MCF 10A (cell line): ENCODE results near the gene CARS2. TPM values are rescaled to one million over a fixed set of nuclear protein-coding genes. Genes with fewer than 3 reads are reported as not detected.

Experiments used
- BruUV-seq: library from RNA; stranded (reverse); fragments of 400-500 nt; replicated peaks from 2 replicates; lab custom pipeline; 2021; lab: Mats Ljungman, UMichigan
- CTCF ChIA-PET: fragments of 300-600 bp; sonication (Branson Sonifier 250); formaldehyde crosslinking; extraction: SDS; loops from one replicate; lab custom pipeline; 2021; ENCODE audit warnings: antibody characterized with exemption, inconsistent platforms; lab: Yijun Ruan, JAX
- POLR2A ChIA-PET: fragments of 300-600, 350-650 bp; sonication (Branson Sonifier 250); formaldehyde crosslinking; extraction: SDS; loops from one replicate; lab custom pipeline; 2020; ENCODE audit warnings: antibody characterized with exemption, inconsistent platforms; lab: Yijun Ruan, JAX
- DNase-seq: peaks from one replicate; pipeline ENCODE4 v3.0.0-alpha.2; 2018; ENCODE audit not compliant: unreplicated experiment
- H3K27ac Mint-ChIP-seq: one replicate; pipeline ENCODE4 v1.8.0; 2022; ENCODE audit warnings: mild to moderate bottlenecking, low read depth, mixed read lengths; ENCODE audit not compliant: unreplicated experiment
- H3K27me3 Mint-ChIP-seq: one replicate; pipeline ENCODE4 v1.8.0; 2022; ENCODE audit warnings: mixed read lengths; ENCODE audit not compliant: insufficient read depth, unreplicated experiment
- H3K36me3 Mint-ChIP-seq: one replicate; pipeline ENCODE4 v1.8.0; 2022; ENCODE audit warnings: mild to moderate bottlenecking, moderate library complexity, mixed read lengths; ENCODE audit not compliant: insufficient read depth, unreplicated experiment
- H3K4me1 Mint-ChIP-seq: one replicate; pipeline ENCODE4 v1.8.0; 2022; ENCODE audit warnings: mixed read lengths; ENCODE audit not compliant: insufficient read depth, unreplicated experiment
- H3K4me3 Mint-ChIP-seq: one replicate; pipeline ENCODE4 v1.8.0; 2022; ENCODE audit warnings: mild to moderate bottlenecking, moderate library complexity, mixed read lengths; ENCODE audit not compliant: unreplicated experiment
- H3K9me3 Mint-ChIP-seq: one replicate; pipeline ENCODE4 v1.8.0; 2022; ENCODE audit warnings: mixed read lengths; ENCODE audit not compliant: unreplicated experiment
- CTCF ChIP-seq: fragments of 200-600 bp; IDR thresholded peaks from one replicate; pipeline ENCODE4 v1.8.0; 2022; ENCODE audit warnings: antibody characterized with exemption, mild to moderate bottlenecking; ENCODE audit not compliant: unreplicated experiment
- intact Hi-C: fragments of 100-400 bp; cut with micrococcal nuclease; formaldehyde crosslinking; loops from 2 replicates; pipeline ENCODE4 v1.14.1; 2022
- total RNA-seq: library from RNA; stranded (reverse); gene quantifications from 2 replicates; pipeline ENCODE4 v1.2.3, GENCODE V29; 2022

The CARS2 gene
- total RNA-seq, 1 experiment from 2014 or later = 104 TPM

GRCh38 chr13:110639935-110640334 lies 66.0 kb downstream of the CARS2 start:
- no peak for TF ChIP-seq CTCF
- Mint-ChIP-seq H3K9me3 (no peaks in the 10 kb centered on the region), H3K4me1 (no peaks in the 10 kb centered on the region), H3K36me3 (peaks cover 91% of the 10 kb centered on the region), H3K27me3 (no peaks in the 10 kb centered on the region), H3K27ac (peak overlapping the region; percentile 23), H3K4me3 (no peak overlapping the region)
- ChIA-PET POLR2A (interaction anchor here (0.9 to 1.8 kb wide), 4 partner anchors 9 to 75 kb away, joined by 3 to 4 read pairs (median 3); no protein-coding TSS in a partner anchor), CTCF (interaction anchor here (1.5 kb wide), 1 partner anchor 43 kb away, joined by 4 read pairs; no protein-coding TSS in a partner anchor)
- no peak for DNase-seq
- no TSS peak for BruUV-seq
- intact Hi-C loops = no loop called here

GRCh38 chr13:110638814-110639806 lies 66.8 kb downstream of the CARS2 start:
- intact Hi-C loops = no loop called here
- Mint-ChIP-seq H3K27me3 (no peaks in the 10 kb centered on the region), H3K27ac (no peak overlapping the region), H3K36me3 (peaks cover 92% of the 10 kb centered on the region), H3K4me1 (no peaks in the 10 kb centered on the region), H3K4me3 (no peak overlapping the region), H3K9me3 (no peaks in the 10 kb centered on the region)
- TSS peak; percentile 31 for BruUV-seq
- POLR2A ChIA-PET = interaction anchor here (0.8 to 1.8 kb wide), 5 partner anchors 9 to 76 kb away, joined by 3 to 5 read pairs (median 4); no protein-coding TSS in a partner anchor
- TF ChIP-seq CTCF = no peak
- CTCF ChIA-PET = interaction anchor here (1.1 to 1.5 kb wide), 3 partner anchors 43 to 184 kb away, joined by 4 to 6 read pairs (median 4); no protein-coding TSS in a partner anchor
- no peak for DNase-seq

GRCh38 chr13:110638257-110638656 lies 67.7 kb downstream of the CARS2 start:
- CTCF ChIA-PET = interaction anchor here (1.1 to 1.5 kb wide), 2 partner anchors 45 to 183 kb away, joined by 4 to 6 read pairs; no protein-coding TSS in a partner anchor
- H3K4me3 Mint-ChIP-seq = no peak overlapping the region
- H3K4me1 Mint-ChIP-seq = no peaks in the 10 kb centered on the region
- POLR2A ChIA-PET = interaction anchor here (0.8 to 1.2 kb wide), 2 partner anchors 15 to 19 kb away, joined by 4 to 5 read pairs; no protein-coding TSS in a partner anchor
- H3K27me3 Mint-ChIP-seq = no peaks in the 10 kb centered on the region
- no peak overlapping the region for H3K27ac Mint-ChIP-seq
- BruUV-seq = no TSS peak
- peaks cover 91% of the 10 kb centered on the region for H3K36me3 Mint-ChIP-seq
- TF ChIP-seq CTCF = no peak
- no peak for DNase-seq
- intact Hi-C loops = no loop called here
- no peaks in the 10 kb centered on the region for H3K9me3 Mint-ChIP-seq

GRCh38 chr13:110637747-110638146 lies 68.2 kb downstream of the CARS2 start:
- H3K36me3 Mint-ChIP-seq = peaks cover 89% of the 10 kb centered on the region
- H3K4me1 Mint-ChIP-seq = no peaks in the 10 kb centered on the region
- POLR2A ChIA-PET = no interaction called here
- no TSS peak for BruUV-seq
- TF ChIP-seq CTCF = no peak
- DNase-seq = no peak
- intact Hi-C loops = no loop called here
- H3K4me3 Mint-ChIP-seq = no peak overlapping the region
- H3K9me3 Mint-ChIP-seq = no peaks in the 10 kb centered on the region
- H3K27ac Mint-ChIP-seq = no peak overlapping the region
- H3K27me3 Mint-ChIP-seq = no peaks in the 10 kb centered on the region
- CTCF ChIA-PET = interaction anchor here (0.6 to 1.4 kb wide), 2 partner anchors 44 to 267 kb away, joined by 3 to 5 read pairs; no protein-coding TSS in a partner anchor
